GM12801 (cell line): Measurements from ENCODE around the gene HS3ST5.

Experiments used
- TF ChIP-seq, protein P1 (sequence below): IDR thresholded peaks from one replicate; pipeline ENCODE4 v1.5.1; 2011; ENCODE audit warnings: control low read depth; ENCODE audit not compliant: insufficient read length; ENCODE audit errors: extremely low read depth

HS3ST5 gene

DNA sequence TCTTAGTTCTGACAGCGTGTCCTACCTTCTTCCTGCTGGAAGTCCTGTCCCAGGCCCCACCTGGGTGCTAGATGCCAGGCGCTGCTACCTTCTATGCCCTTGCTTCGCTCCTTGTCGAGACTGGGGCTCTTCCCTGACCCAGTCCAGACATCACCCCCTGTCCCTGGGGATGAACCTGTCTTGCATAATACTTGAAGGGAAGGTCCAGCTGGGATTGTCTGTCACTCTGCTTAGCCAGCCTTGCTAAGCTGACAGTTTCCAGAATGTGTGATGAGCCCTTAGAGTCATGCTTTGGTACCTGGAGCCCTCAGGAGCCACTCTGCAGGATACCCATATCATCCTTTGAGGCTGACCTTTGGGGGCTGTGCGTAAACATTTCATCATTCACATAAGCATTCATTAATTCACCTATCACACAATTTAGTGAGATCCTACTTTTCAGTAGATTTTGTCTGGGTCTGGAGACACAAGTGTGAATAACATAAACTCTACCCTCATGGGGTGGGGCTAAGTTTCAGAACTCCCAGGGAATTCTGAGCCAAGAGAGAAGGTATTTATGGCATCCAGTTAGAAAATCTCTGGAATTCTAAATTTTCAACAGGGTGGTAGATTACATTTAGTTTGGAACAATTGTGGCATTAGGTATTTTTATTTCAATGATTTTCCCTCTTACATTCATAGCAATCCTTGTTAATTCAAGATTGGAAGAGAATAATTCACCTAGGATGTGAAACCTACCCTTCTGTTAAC lies 220.7 kb downstream of the HS3ST5 start:
- TF ChIP-seq, protein P1, sequence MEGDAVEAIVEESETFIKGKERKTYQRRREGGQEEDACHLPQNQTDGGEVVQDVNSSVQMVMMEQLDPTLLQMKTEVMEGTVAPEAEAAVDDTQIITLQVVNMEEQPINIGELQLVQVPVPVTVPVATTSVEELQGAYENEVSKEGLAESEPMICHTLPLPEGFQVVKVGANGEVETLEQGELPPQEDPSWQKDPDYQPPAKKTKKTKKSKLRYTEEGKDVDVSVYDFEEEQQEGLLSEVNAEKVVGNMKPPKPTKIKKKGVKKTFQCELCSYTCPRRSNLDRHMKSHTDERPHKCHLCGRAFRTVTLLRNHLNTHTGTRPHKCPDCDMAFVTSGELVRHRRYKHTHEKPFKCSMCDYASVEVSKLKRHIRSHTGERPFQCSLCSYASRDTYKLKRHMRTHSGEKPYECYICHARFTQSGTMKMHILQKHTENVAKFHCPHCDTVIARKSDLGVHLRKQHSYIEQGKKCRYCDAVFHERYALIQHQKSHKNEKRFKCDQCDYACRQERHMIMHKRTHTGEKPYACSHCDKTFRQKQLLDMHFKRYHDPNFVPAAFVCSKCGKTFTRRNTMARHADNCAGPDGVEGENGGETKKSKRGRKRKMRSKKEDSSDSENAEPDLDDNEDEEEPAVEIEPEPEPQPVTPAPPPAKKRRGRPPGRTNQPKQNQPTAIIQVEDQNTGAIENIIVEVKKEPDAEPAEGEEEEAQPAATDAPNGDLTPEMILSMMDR, result no peak

DNA sequence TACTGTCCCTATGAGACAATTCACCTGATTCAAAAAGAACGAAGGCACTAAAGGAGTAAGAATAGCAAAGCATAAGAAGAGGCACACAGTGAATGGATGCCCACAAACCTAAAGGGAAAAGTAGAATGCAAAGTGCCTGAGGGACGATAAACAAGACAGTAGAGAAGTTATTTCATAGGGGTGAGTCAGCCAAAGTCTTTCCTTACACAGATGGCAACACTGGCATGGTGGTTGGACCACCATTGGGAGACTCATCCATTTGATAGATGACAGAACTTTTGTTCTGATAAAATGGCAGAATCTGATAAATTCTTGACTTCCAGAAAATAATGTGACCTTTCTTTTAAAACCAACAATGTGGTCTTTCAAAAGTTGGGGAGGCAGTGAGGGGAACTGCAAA lies 223.8 kb downstream of the HS3ST5 start:
- TF ChIP-seq, protein P1, result no peak

DNA sequence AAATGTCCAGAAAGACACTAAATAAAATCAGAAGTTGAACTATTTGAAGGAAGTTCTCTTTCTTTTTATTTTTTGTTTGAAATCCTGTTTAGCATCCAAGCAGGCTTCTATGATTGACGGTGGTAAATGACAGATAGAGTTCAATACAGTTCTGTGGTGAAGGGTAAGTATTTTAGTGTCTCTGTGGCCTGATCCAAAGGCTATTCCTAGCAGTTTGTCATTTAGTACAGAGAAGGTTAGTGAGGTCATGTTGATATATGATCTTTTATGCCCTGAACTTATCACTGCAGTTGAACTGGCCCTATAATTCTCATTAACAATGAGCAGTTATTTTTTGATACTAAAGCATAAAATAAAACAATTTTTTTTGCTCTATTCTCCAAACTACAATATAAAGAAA lies 227.2 kb downstream of the HS3ST5 start:
- TF ChIP-seq, protein P1, result no peak

DNA sequence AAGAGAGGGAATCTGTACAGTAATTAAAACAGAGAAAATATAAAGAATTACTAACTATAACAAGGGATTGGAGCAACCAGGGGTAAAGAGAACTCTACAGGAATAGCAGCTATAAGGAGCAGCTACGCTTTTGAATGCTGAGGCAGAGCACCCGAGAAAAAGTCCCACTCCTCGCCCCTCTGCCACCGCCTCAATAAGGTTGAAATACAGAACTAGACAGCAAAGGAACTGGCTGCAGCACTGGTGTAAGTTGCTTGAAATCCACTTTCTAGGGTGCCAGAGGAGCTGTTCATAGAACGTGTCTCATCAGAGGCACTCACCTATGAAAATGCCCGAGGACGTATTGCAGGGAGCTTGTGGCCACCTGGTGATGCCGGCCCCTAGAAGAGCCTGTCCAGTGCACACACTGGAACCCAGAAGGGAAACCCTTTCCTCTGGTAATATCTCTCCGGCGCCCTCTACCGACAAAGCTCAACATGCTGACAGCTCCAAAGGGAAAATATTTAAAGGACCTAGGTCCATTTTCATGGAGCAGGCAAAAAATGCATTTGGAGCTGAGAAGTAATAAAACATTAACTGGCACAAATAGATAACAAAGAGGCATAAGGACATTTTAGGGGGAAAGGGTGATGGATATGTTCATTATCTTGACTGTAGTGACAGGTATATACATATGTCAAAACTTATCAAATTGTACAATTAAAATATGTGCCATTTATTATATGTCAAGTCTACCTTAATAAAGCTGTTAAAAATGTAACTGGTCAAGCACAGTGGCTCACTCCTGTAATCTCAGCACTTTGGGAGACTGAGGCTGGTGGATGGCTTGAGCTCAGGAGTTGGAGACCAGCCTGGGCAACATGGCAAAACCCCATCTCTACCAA lies 234.5 kb downstream of the HS3ST5 start:
- TF ChIP-seq, protein P1, result no peak

DNA sequence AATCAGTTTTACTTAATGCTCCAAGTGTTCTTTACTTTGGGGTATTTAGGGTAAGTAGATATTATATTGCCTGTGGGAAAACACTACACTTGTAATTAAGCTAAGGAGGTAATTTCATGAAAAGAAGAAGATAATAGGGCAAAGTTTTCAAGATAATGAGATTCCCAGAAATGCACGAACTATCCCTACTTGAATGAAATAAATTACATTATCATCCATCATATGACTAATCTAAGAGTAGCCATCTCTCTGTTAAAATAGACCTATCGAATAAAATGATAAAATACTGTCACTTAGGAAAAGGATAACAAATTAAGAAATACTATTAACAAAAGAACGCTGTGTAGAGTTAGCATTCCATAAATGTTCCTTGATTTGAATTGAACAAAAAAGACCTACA lies 236.8 kb downstream of the HS3ST5 start:
- TF ChIP-seq, protein P1, result no peak

DNA sequence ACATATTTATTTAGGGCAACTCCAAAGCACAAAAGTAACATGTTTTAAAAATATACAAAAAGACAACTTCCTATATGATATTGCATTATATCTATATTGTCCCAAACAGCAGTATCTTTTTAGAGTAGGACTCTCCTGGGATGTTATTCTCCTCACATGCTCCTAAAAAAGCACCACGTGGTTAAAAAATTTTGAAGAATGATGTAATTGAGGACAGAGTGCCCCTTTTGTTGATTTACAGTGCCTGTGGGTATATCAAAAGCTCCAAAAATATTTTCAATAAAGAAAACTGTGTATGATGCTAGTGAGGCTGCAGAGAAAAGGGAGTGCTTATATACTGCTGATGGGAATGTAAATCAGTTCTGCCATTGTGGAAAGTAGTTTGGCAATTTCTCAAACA lies 241.6 kb downstream of the HS3ST5 start:
- TF ChIP-seq, protein P1, result no peak

DNA sequence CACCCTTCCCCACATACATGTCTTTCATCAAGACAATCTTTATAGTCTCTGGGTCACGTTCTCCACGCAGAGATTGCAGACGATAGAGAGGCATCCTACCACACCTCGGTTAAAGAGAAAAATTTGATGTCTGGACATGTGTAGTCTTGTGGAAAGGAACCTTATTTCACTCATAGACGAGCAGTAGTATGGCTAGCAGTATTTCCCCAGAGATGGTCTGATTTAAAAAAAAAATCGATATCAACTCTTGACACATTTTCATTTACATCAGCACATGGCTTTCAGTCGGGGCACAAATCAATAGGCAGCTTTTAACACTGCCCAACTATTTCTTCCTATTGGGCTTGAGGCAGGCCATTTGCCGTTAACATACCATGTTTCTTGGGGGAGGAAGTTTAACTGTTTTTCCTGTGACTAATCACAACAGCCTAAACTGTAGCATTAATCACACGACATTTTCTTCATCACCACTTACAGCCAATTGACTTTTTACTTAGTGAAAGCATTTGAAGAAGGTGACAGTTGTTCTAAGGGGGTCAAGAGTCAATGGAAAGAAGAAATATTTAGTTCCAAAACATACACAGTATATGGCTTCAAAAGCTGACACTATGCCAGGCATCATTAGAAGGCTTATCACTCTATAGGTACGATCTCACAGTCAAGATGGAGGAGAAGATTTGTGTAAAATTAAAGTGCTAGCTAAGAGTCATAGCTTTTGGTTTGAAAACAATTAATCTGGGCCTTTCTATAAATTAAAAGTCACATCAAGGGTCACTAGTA lies 242.4 kb downstream of the HS3ST5 start:
- TF ChIP-seq, protein P1, result no peak
